GM18867 (cell line): ENCODE data around the gene CNPY1.

Experiments
- ATAC-seq: cut with Tn5 transposase; IDR thresholded peaks from one replicate; pipeline ENCODE4 v1.9.1; 2021; ENCODE audit warnings: mild to moderate bottlenecking, moderate library complexity; ENCODE audit not compliant: unreplicated experiment

Gene CNPY1

GRCh38 chr7:155457544-155458110 lies 88.7 kb downstream of the CNPY1 start:
- no peak for ATAC-seq

- ATAC-seq: no peak
Measured at GRCh38 chr7:155456738-155457543, 89.4 kb downstream of the CNPY1 start.

- ATAC-seq: no peak
Measured at GRCh38 chr7:155455776-155456737, 90.3 kb downstream of the CNPY1 start.

GRCh38 chr7:155455132-155455693 lies 91.1 kb downstream of the CNPY1 start:
- no peak for ATAC-seq

GRCh38 chr7:155454183-155455112 lies 91.9 kb downstream of the CNPY1 start:
- no peak for ATAC-seq

GRCh38 chr7:155453296-155454182 lies 92.8 kb downstream of the CNPY1 start:
- no peak for ATAC-seq

- ATAC-seq: no peak
Measured at GRCh38 chr7:155452505-155453295, 93.7 kb downstream of the CNPY1 start.

GRCh38 chr7:155451840-155452239 lies 94.5 kb downstream of the CNPY1 start:
- no peak for ATAC-seq
